GM12872 (cell line): ENCODE results near the gene PJA1.

Experiments used
- CTCF ChIP-seq: IDR thresholded peaks from 3 replicates; pipeline ENCODE4 v1.5.1; 2011; ENCODE audit warnings: low read depth, mild to moderate bottlenecking, low read length, moderate library complexity; ENCODE audit not compliant: insufficient read depth

The PJA1 gene

GRCh38 chrX:69172937-69173336 is 7.7 kb upstream of the PJA1 start:
- no peak for TF ChIP-seq CTCF

GRCh38 chrX:69170319-69170718 is 5.1 kb upstream of the PJA1 start:
- no peak for TF ChIP-seq CTCF

GRCh38 chrX:69163936-69164741 is 1.1 kb downstream of the PJA1 start:
- TF ChIP-seq CTCF, result no peak

- TF ChIP-seq CTCF, result no peak
Observed at GRCh38 chrX:69162361-69162865, 2.8 kb downstream of the PJA1 start.

GRCh38 chrX:69161786-69162349 is 3.4 kb downstream of the PJA1 start:
- no peak for TF ChIP-seq CTCF

- no peak for TF ChIP-seq CTCF
Observed at GRCh38 chrX:69161371-69161770, 3.9 kb downstream of the PJA1 start.

- TF ChIP-seq CTCF, result peak; percentile 67
Observed at GRCh38 chrX:69158166-69158980, 6.9 kb downstream of the PJA1 start.
